Measurements from ENCODE around the gene LLGL2. TPM values are rescaled to one million over a fixed set of nuclear protein-coding genes. Genes with fewer than 3 reads are reported as not detected.
A peak's percentile ranks its signal among the peaks of the same experiment; 100 is the strongest.

Gene LLGL2
- total RNA-seq, 1 experiment from 2014 or later = 165 TPM

DNA sequence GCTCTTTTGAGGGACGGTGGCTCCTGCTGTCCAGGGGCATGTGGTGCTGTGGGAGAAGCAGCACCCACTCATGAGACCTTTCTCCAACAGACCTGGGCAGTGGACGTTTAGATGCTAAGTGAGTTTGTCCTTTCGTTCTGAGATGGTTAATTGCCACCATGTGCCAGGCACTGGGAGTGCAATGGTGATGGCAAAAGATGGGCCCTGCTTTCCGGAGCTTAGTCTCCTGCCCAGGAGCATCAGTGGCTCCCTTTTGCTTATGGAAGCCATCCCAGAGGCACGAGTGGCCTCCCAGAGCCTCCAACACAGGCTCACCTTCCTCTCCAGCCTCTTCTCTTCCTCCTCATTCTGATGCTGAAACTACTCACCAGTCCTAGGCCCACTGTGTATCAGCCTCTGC, 38.5 kb upstream of the LLGL2 start:
- peaks cover 10% of the 10 kb centered on the region for H3K36me3 Mint-ChIP-seq (ENCODE audit: insufficient read depth, unreplicated experiment)
- peak overlapping the region; percentile 12 for H3K27ac Mint-ChIP-seq (ENCODE audit: unreplicated experiment)
- ChIA-PET CTCF (interaction anchor here (1.0 to 1.8 kb wide), 4 partner anchors 16 to 61 kb away, joined by 3 to 4 read pairs (median 4); partner anchors contain the start of gene TMEM94), POLR2A (no interaction called here)
- no peaks in the 10 kb centered on the region for H3K27me3 Mint-ChIP-seq (ENCODE audit: insufficient read depth, unreplicated experiment)
- DNase-seq = no peak
- H3K4me1 Mint-ChIP-seq (ENCODE audit: low read depth, unreplicated experiment) = peaks cover 7% of the 10 kb centered on the region
- H3K4me3 Mint-ChIP-seq (ENCODE audit: unreplicated experiment) = no peak overlapping the region
- H3K27me3 ChIP-seq (replicated peaks; ENCODE audit: control insufficient read depth, insufficient read depth, low read length) = no peaks in the 10 kb centered on the region
- TF ChIP-seq CTCF (IDR thresholded peaks at IDR 0.05; ENCODE audit: insufficient read depth in 1 of 2, low read depth in 1 of 2, low read length in 1 of 2, severe bottlenecking in 1 of 2, unreplicated experiment in 1 of 2) = no peak
- no peaks in the 10 kb centered on the region for H3K9me3 Mint-ChIP-seq (ENCODE audit: unreplicated experiment)
- 0 out of 2 replicates have a peak, but pooled peaks cover under 1% of the 10 kb centered on the region for H3K4me1 ChIP-seq
- no peaks in the 10 kb centered on the region for H3K9me3 ChIP-seq
- H3K36me3 ChIP-seq (ENCODE audit: control insufficient read depth, insufficient read depth, low read length) = 0 out of 2 replicates have a peak, but pooled peaks cover 1% of the 10 kb centered on the region
- intact Hi-C loops (cut with micrococcal nuclease; ENCODE audit: unreplicated experiment) = loop anchor here (1.0 kb wide), 1 partner anchor 61 kb away; no protein-coding TSS in a partner anchor
- BruUV-seq (replicated peaks) = no TSS peak
- H3K4me3 ChIP-seq (ENCODE audit: low read depth, low read length) = no peak overlapping the region

DNA sequence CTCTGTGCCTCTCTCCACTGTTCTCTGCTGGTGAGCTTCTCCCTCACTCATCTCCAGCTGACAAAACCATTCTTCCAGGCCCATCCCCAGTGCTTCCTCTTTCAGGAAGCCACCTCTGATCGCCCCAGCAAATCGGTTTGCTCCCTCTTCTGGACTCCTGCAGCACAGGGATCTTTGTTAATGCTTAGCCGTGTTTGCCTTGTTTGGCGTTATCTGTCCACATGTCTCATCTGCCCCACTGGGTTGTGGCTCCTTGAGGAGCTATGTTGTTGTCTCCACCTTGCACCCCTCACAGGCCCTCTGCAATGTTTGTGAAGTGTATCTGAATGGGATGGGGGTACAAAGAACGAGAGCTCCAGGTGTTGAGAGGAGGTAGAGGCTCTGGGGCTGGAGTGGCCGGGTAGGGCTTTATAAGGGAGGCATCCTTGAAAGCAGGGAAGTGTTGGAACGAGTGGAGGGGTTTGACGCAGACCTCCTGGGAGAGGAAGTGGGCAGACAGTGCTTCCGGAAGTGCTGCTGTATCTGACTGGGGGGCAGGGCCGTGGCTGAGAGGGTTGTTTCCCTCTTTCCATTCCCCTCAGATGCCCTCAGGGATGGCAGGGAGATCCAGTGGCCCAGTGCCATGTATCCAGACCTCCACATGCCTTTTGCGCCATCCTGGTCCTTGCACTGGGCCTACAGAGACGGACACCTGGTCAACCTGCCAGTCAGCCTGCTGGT, 38.0 kb upstream of the LLGL2 start:
- ChIA-PET POLR2A (interaction anchor here (0.5 kb wide), 1 partner anchor 279 kb away, joined by 6 read pairs; no protein-coding TSS in a partner anchor), CTCF (interaction anchor here (1.0 to 1.8 kb wide), 4 partner anchors 16 to 62 kb away, joined by 3 to 4 read pairs (median 4); partner anchors contain the start of gene TMEM94)
- Mint-ChIP-seq H3K36me3 (ENCODE audit: insufficient read depth, unreplicated experiment) (peaks cover 10% of the 10 kb centered on the region), H3K4me3 (ENCODE audit: unreplicated experiment) (no peak overlapping the region), H3K9me3 (ENCODE audit: unreplicated experiment) (no peaks in the 10 kb centered on the region), H3K27ac (ENCODE audit: unreplicated experiment) (peak overlapping the region; percentile 12), H3K4me1 (ENCODE audit: low read depth, unreplicated experiment) (peaks cover 7% of the 10 kb centered on the region), H3K27me3 (ENCODE audit: insufficient read depth, unreplicated experiment) (no peaks in the 10 kb centered on the region)
- H3K9me3 ChIP-seq = no peaks in the 10 kb centered on the region
- no peaks in the 10 kb centered on the region for H3K27me3 ChIP-seq (replicated peaks; ENCODE audit: control insufficient read depth, insufficient read depth, low read length)
- no peaks in the 10 kb centered on the region for H3K4me1 ChIP-seq
- no peak overlapping the region for H3K4me3 ChIP-seq (ENCODE audit: low read depth, low read length)
- 0 out of 2 replicates have a peak, but pooled peaks cover 1% of the 10 kb centered on the region for H3K36me3 ChIP-seq (ENCODE audit: control insufficient read depth, insufficient read depth, low read length)
- no TSS peak for BruUV-seq (replicated peaks)
- peak in 1 of 2 experiments; percentile 46 for DNase-seq
- intact Hi-C loops (cut with micrococcal nuclease; ENCODE audit: unreplicated experiment) = loop anchor here (1.0 kb wide), 1 partner anchor 61 kb away; no protein-coding TSS in a partner anchor
- peak in 1 of 2 experiments; percentile 42 for TF ChIP-seq CTCF (IDR thresholded peaks at IDR 0.05; ENCODE audit: insufficient read depth in 1 of 2, low read depth in 1 of 2, low read length in 1 of 2, severe bottlenecking in 1 of 2, unreplicated experiment in 1 of 2)

GRCh38 chr17:75488693-75489510, 36.6 kb upstream of the LLGL2 start:
- no peak for TF ChIP-seq CTCF (IDR thresholded peaks at IDR 0.05; ENCODE audit: insufficient read depth in 1 of 2, low read depth in 1 of 2, low read length in 1 of 2, severe bottlenecking in 1 of 2, unreplicated experiment in 1 of 2)
- no peak for DNase-seq
- no peaks in the 10 kb centered on the region for H3K9me3 ChIP-seq
- Mint-ChIP-seq H3K4me3 (ENCODE audit: unreplicated experiment) (no peak overlapping the region), H3K27ac (ENCODE audit: unreplicated experiment) (no peak overlapping the region), H3K36me3 (ENCODE audit: insufficient read depth, unreplicated experiment) (peaks cover 10% of the 10 kb centered on the region), H3K27me3 (ENCODE audit: insufficient read depth, unreplicated experiment) (no peaks in the 10 kb centered on the region), H3K9me3 (ENCODE audit: unreplicated experiment) (no peaks in the 10 kb centered on the region), H3K4me1 (ENCODE audit: low read depth, unreplicated experiment) (peaks cover 7% of the 10 kb centered on the region)
- H3K4me3 ChIP-seq (ENCODE audit: low read depth, low read length) = no peak overlapping the region
- ChIA-PET CTCF (no interaction called here), POLR2A (no interaction called here)
- peaks cover 3% of the 10 kb centered on the region for H3K36me3 ChIP-seq (ENCODE audit: control insufficient read depth, insufficient read depth, low read length)
- H3K4me1 ChIP-seq = no peaks in the 10 kb centered on the region
- H3K27me3 ChIP-seq (replicated peaks; ENCODE audit: control insufficient read depth, insufficient read depth, low read length) = no peaks in the 10 kb centered on the region
- BruUV-seq (replicated peaks) = no TSS peak
- intact Hi-C loops (cut with micrococcal nuclease; ENCODE audit: unreplicated experiment) = no loop called here

Data from Caco-2 (cell line).